Activated CD4-positive, alpha-beta T cell treated with anti-CD3 and anti-CD28 coated beads, Interleukin-2, amount 50 U/mL, for 4 hours (primary cell): ENCODE measurements around the gene SNORC.

Source experiments
- DNase-seq, 2 experiments: peaks; one replicate each; pipeline ENCODE4 v3.0.0-alpha.2; 2020

SNORC gene

GRCh38 chr2:232884001-232884421 is 13.9 kb downstream of the SNORC start:
- no peak for DNase-seq

- DNase-seq = no peak
Measured at GRCh38 chr2:232884549-232885263, 14.6 kb downstream of the SNORC start.

- DNase-seq = no peak
Measured at GRCh38 chr2:232885264-232885961, 15.3 kb downstream of the SNORC start.

- DNase-seq = no peak
Measured at GRCh38 chr2:232886176-232886575, 16.1 kb downstream of the SNORC start.

GRCh38 chr2:232886632-232887031 is 16.6 kb downstream of the SNORC start:
- no peak for DNase-seq

GRCh38 chr2:232887171-232887850 is 17.2 kb downstream of the SNORC start:
- DNase-seq = no peak

GRCh38 chr2:232888099-232888836 is 18.2 kb downstream of the SNORC start:
- DNase-seq = no peak

GRCh38 chr2:232888839-232889529 is 18.9 kb downstream of the SNORC start:
- no peak for DNase-seq

- DNase-seq = no peak
Measured at GRCh38 chr2:232889876-232890401, 19.9 kb downstream of the SNORC start.

GRCh38 chr2:232890536-232890895 is 20.5 kb downstream of the SNORC start:
- no peak for DNase-seq

GRCh38 chr2:232890896-232891601 is 21.0 kb downstream of the SNORC start:
- no peak for DNase-seq

GRCh38 chr2:232891621-232892071 is 21.6 kb downstream of the SNORC start:
- no peak for DNase-seq

- no peak for DNase-seq
Measured at GRCh38 chr2:232892221-232892620, 22.2 kb downstream of the SNORC start.

- DNase-seq = no peak
Measured at GRCh38 chr2:232892843-232893242, 22.8 kb downstream of the SNORC start.

GRCh38 chr2:232893834-232894233 is 23.8 kb downstream of the SNORC start:
- DNase-seq = no peak

- DNase-seq = no peak
Measured at GRCh38 chr2:232894251-232894650, 24.2 kb downstream of the SNORC start.

- no peak for DNase-seq
Measured at GRCh38 chr2:232894746-232895145, 24.7 kb downstream of the SNORC start.

- DNase-seq = no peak
Measured at GRCh38 chr2:232896111-232896510, 26.0 kb downstream of the SNORC start.

- DNase-seq = no peak
Measured at GRCh38 chr2:232896720-232897597, 26.9 kb downstream of the SNORC start.

GRCh38 chr2:232897598-232898408 is 27.7 kb downstream of the SNORC start:
- no peak for DNase-seq
